ENCODE measurements around the gene USP3. TPM values are rescaled to one million over a fixed set of nuclear protein-coding genes. Genes with fewer than 3 reads are reported as not detected.

The USP3 gene
- polyA plus RNA-seq, 1 donor (not counting 4 experiments of a cell fraction or from before 2014, with no cell fraction given) = 16.2 TPM

GRCh38 chr15:63481105-63481810, 23.1 kb upstream of the USP3 start:
- no peaks in the 10 kb centered on the region for H3K79me2 ChIP-seq (ENCODE audit: control insufficient read depth, insufficient read depth, low read length)
- peaks cover 12% of the 10 kb centered on the region for H3K4me1 ChIP-seq (ENCODE audit: control insufficient read depth, extremely low read depth, insufficient read depth, low read length)
- H4K20me1 ChIP-seq (ENCODE audit: control insufficient read depth, extremely low read depth, insufficient read depth, low read length) = no peaks in the 10 kb centered on the region
- dilution Hi-C loops (cut with MboI; ENCODE audit: extremely low pct_ligation_motif_present, low sequenced_read_pairs) = no loop called here
- H3K36me3 ChIP-seq (ENCODE audit: control insufficient read depth in 2 of 2, extremely low read depth in 1 of 2, insufficient read depth in 2 of 2, low read length in 2 of 2) = no peaks in the 10 kb centered on the region
- H3K4me3 ChIP-seq (ENCODE audit: control insufficient read depth in 2 of 3, extremely low read depth in 1 of 3, insufficient read depth in 2 of 3, low read depth in 1 of 3, low read length in 3 of 3) = no peak overlapping the region
- no peaks in the 10 kb centered on the region for H3K27me3 ChIP-seq (ENCODE audit: control insufficient read depth, extremely low read depth, insufficient read depth, low read length)
- no peak overlapping the region for H2AFZ ChIP-seq (ENCODE audit: control insufficient read depth, low read length)
- H3K9ac ChIP-seq (ENCODE audit: control insufficient read depth, extremely low read depth, insufficient read depth, low read length) = no peak overlapping the region
- no peaks in the 10 kb centered on the region for H3K9me3 ChIP-seq (ENCODE audit: control insufficient read depth, low read depth, low read length)
- TF ChIP-seq EZH2 (IDR thresholded peaks at IDR 0.05; ENCODE audit: low read length) (no peak), CTCF (optimal IDR thresholded peaks at IDR 0.05 in 1 of 3, IDR thresholded peaks at IDR 0.05 in 1 of 3, conservative IDR thresholded peaks at IDR 0.05 in 1 of 3; ENCODE audit: extremely low read depth in 1 of 3, insufficient read depth in 2 of 3, low read length in 3 of 3) (no peak)
- no peaks in the 10 kb centered on the region for H3K9me1 ChIP-seq (ENCODE audit: control insufficient read depth, extremely low read depth, insufficient read depth, low read length)
- DNase-seq (ENCODE audit: low read depth, low spot score) (no peak), FAIRE-seq (no peak)
- no peak overlapping the region for H3K4me2 ChIP-seq (ENCODE audit: control insufficient read depth, extremely low read depth, insufficient read depth, low read depth, low read length)
- no peak overlapping the region for H3K27ac ChIP-seq (ENCODE audit: control insufficient read depth, insufficient read depth, low read length)

- Histone ChIP-seq H3K9me1 (ENCODE audit: control insufficient read depth, extremely low read depth, insufficient read depth, low read length) (no peaks in the 10 kb centered on the region), H3K9ac (ENCODE audit: control insufficient read depth, extremely low read depth, insufficient read depth, low read length) (no peak overlapping the region), H3K4me1 (ENCODE audit: control insufficient read depth, extremely low read depth, insufficient read depth, low read length) (peaks cover 7% of the 10 kb centered on the region), H3K79me2 (ENCODE audit: control insufficient read depth, insufficient read depth, low read length) (no peaks in the 10 kb centered on the region), H3K4me3 (ENCODE audit: control insufficient read depth in 2 of 3, extremely low read depth in 1 of 3, insufficient read depth in 2 of 3, low read depth in 1 of 3, low read length in 3 of 3) (no peak overlapping the region), H3K9me3 (ENCODE audit: control insufficient read depth, low read depth, low read length) (no peaks in the 10 kb centered on the region), H2AFZ (ENCODE audit: control insufficient read depth, low read length) (no peak overlapping the region), H3K27me3 (ENCODE audit: control insufficient read depth, extremely low read depth, insufficient read depth, low read length) (no peaks in the 10 kb centered on the region), H3K36me3 (ENCODE audit: control insufficient read depth in 2 of 2, extremely low read depth in 1 of 2, insufficient read depth in 2 of 2, low read length in 2 of 2) (no peaks in the 10 kb centered on the region), H3K4me2 (ENCODE audit: control insufficient read depth, extremely low read depth, insufficient read depth, low read depth, low read length) (no peak overlapping the region), H4K20me1 (ENCODE audit: control insufficient read depth, extremely low read depth, insufficient read depth, low read length) (no peaks in the 10 kb centered on the region), H3K27ac (ENCODE audit: control insufficient read depth, insufficient read depth, low read length) (no peak overlapping the region)
- FAIRE-seq (no peak), DNase-seq (ENCODE audit: low read depth, low spot score) (no peak)
- TF ChIP-seq EZH2 (IDR thresholded peaks at IDR 0.05; ENCODE audit: low read length) = no peak
- TF ChIP-seq CTCF (optimal IDR thresholded peaks at IDR 0.05 in 1 of 3, IDR thresholded peaks at IDR 0.05 in 1 of 3, conservative IDR thresholded peaks at IDR 0.05 in 1 of 3; ENCODE audit: extremely low read depth in 1 of 3, insufficient read depth in 2 of 3, low read length in 3 of 3) = no peak
- dilution Hi-C loops (cut with MboI; ENCODE audit: extremely low pct_ligation_motif_present, low sequenced_read_pairs) = no loop called here
These were observed 21.5 kb upstream of the USP3 start for GRCh38 chr15:63482874-63483323.

Data from keratinocyte (primary cell).